Loucy (cell line): ENCODE results near the gene GLP2R.

ENCODE experiments used
- H2AFZ ChIP-seq: fragments of 200-600 bp; sonication (generic); 2 replicates; pipeline ENCODE4 v1.6.0; 2016; ENCODE audit warnings: antibody characterized with exemption, mild to moderate bottlenecking, low read length, moderate library complexity
- H3F3A ChIP-seq: fragments of 200-600 bp; 2 replicates; pipeline ENCODE4 v1.6.0; 2016; ENCODE audit warnings: antibody characterized with exemption, low read depth, mild to moderate bottlenecking
- H3K27me3 ChIP-seq: fragments of 200-600 bp; sonication (generic); 2 replicates; pipeline ENCODE4 v1.6.1; 2014; ENCODE audit warnings: low read length, mild to moderate bottlenecking; ENCODE audit not compliant: insufficient read depth, poor library complexity, severe bottlenecking
- H3K36me3 ChIP-seq: fragments of 200-600 bp; sonication (generic); 2 replicates; pipeline ENCODE4 v1.6.1; 2016; ENCODE audit warnings: low read length; ENCODE audit not compliant: insufficient read depth
- H3K4me1 ChIP-seq: fragments of 200-600 bp; sonication (generic); 2 replicates; pipeline ENCODE4 v1.5.1; 2014; ENCODE audit warnings: low read length, mild to moderate bottlenecking; ENCODE audit not compliant: insufficient read depth, poor library complexity, severe bottlenecking
- H3K4me2 ChIP-seq: fragments of 200-600 bp; sonication (generic); 2 replicates; pipeline ENCODE4 v1.6.0; 2014; ENCODE audit warnings: antibody characterized with exemption, low read length, low read depth, mild to moderate bottlenecking; ENCODE audit not compliant: poor library complexity, severe bottlenecking
- H3K4me3 ChIP-seq: fragments of 200-600 bp; sonication (generic); 2 replicates; pipeline ENCODE4 v1.5.1; 2014; ENCODE audit warnings: low read length, mild to moderate bottlenecking, mixed read lengths; ENCODE audit not compliant: poor library complexity, severe bottlenecking
- H3K79me2 ChIP-seq: fragments of 200-600 bp; sonication (generic); 2 replicates; pipeline ENCODE4 v1.6.1; 2014; ENCODE audit warnings: low read length; ENCODE audit not compliant: insufficient read depth
- H3K9ac ChIP-seq: fragments of 200-600 bp; sonication (generic); 2 replicates; pipeline ENCODE4 v1.6.0; 2014; ENCODE audit warnings: mild to moderate bottlenecking, low read depth, low read length, moderate library complexity; ENCODE audit not compliant: poor library complexity, severe bottlenecking
- H3K9me2 ChIP-seq: fragments of 200-600 bp; sonication (generic); replicated peaks from 2 replicates; pipeline ENCODE4 v1.6.1; 2016; ENCODE audit warnings: low read depth, low read length, mixed read lengths
- H3K9me3 ChIP-seq: fragments of 200-600 bp; sonication (generic); 2 replicates; pipeline ENCODE4 v1.6.1; 2014; ENCODE audit warnings: mild to moderate bottlenecking, antibody characterized with exemption, low read length, low read depth; ENCODE audit not compliant: insufficient read depth
- H4K20me1 ChIP-seq: fragments of 200-600 bp; sonication (generic); 2 replicates; pipeline ENCODE4 v1.6.0; 2014; ENCODE audit warnings: antibody characterized with exemption, low read length, mild to moderate bottlenecking; ENCODE audit not compliant: insufficient read depth, poor library complexity, severe bottlenecking
- EZH2phosphoT487 ChIP-seq: fragments of 200-600 bp; IDR thresholded peaks from 2 replicates; pipeline ENCODE4 v1.6.1; 2018; ENCODE audit warnings: antibody characterized with exemption, mild to moderate bottlenecking, moderate library complexity, borderline replicate concordance
- TF ChIP-seq, protein P1 (sequence below): fragments of 200-600 bp; sonication (generic); conservative IDR thresholded peaks from 2 replicates; pipeline ENCODE4 v1.5.1; 2014; ENCODE audit warnings: mild to moderate bottlenecking, antibody characterized with exemption, low read length

GLP2R gene

GRCh38 chr17:9790316-9790715 is 35.4 kb upstream of the GLP2R start:
- Histone ChIP-seq H3K4me1 (no peaks in the 10 kb centered on the region), H3K79me2 (no peaks in the 10 kb centered on the region), H3K9me2 (no peaks in the 10 kb centered on the region)

GRCh38 chr17:9790889-9791876 is 34.5 kb upstream of the GLP2R start, which contains the start of gene DHRS7C:
Gene DHRS7C (minus strand): TSS chr17:9791592. CDS start chr17:9791284, 308 bp downstream.
- no peaks in the 10 kb centered on the region for H3K36me3 ChIP-seq
- no peak within 1 kb of the TSS for H3K4me2 ChIP-seq
- H4K20me1 ChIP-seq: no peaks in the 10 kb centered on the region
- no peak within 1 kb of the TSS for H2AFZ ChIP-seq
- H3K4me3 ChIP-seq: no peak within 1 kb of the TSS
- H3K9ac ChIP-seq: no peak within 1 kb of the TSS
- no peak for TF ChIP-seq EZH2phosphoT487
- TF ChIP-seq, protein P1, sequence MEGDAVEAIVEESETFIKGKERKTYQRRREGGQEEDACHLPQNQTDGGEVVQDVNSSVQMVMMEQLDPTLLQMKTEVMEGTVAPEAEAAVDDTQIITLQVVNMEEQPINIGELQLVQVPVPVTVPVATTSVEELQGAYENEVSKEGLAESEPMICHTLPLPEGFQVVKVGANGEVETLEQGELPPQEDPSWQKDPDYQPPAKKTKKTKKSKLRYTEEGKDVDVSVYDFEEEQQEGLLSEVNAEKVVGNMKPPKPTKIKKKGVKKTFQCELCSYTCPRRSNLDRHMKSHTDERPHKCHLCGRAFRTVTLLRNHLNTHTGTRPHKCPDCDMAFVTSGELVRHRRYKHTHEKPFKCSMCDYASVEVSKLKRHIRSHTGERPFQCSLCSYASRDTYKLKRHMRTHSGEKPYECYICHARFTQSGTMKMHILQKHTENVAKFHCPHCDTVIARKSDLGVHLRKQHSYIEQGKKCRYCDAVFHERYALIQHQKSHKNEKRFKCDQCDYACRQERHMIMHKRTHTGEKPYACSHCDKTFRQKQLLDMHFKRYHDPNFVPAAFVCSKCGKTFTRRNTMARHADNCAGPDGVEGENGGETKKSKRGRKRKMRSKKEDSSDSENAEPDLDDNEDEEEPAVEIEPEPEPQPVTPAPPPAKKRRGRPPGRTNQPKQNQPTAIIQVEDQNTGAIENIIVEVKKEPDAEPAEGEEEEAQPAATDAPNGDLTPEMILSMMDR: no peak
- no peaks in the 10 kb centered on the region for H3K9me2 ChIP-seq
- no peaks in the 10 kb centered on the region for H3K27me3 ChIP-seq
- no peaks in the 10 kb centered on the region for H3F3A ChIP-seq
- no peaks in the 10 kb centered on the region for H3K4me1 ChIP-seq
- no peaks in the 10 kb centered on the region for H3K9me3 ChIP-seq
- H3K79me2 ChIP-seq: no peaks in the 10 kb centered on the region

More at GRCh38 chr17:9790316-9790715, 35.4 kb upstream of the GLP2R start:
- Histone ChIP-seq H2AFZ (no peak overlapping the region), H3K36me3 (no peaks in the 10 kb centered on the region), H3K4me2 (no peak overlapping the region), H4K20me1 (no peaks in the 10 kb centered on the region), H3K9me3 (no peaks in the 10 kb centered on the region), H3K27me3 (no peaks in the 10 kb centered on the region), H3K4me3 (no peak overlapping the region), H3F3A (no peaks in the 10 kb centered on the region), H3K9ac (no peak overlapping the region)
- TF ChIP-seq, protein P1: no peak
- no peak for TF ChIP-seq EZH2phosphoT487

DNA sequence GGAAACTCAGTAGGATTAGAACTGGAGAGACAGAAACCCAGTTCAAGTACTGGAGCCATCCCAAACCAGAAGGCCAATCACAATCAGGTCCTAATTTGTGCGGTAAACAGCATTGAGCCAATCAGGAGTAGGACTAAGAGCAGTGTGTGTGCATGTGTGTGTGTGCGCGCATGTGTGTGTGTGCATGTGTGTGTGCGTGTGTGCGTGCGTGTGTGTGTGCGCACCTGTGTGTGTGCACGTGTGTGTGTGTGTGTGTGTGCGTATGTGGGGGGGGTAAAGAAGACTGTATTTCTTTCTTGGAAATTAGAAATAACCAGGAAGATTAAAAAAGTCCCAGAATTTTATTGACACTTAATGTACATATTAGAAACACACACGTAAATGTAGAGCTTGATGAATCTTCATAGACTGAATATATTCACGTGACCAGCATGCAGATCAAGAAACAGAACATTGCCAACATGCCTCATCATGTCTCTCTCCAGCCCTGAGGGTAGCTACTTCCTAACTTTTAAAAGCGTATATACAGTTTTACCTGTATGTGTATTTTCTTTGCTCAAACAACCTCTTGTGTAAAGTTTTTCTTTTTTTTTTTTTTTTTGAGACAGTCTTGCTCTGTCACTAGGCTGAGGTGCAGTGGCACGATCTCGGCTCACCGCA is 33.4 kb upstream of the GLP2R start:
- Histone ChIP-seq H3K79me2 (no peaks in the 10 kb centered on the region), H3K9ac (no peak overlapping the region), H4K20me1 (no peaks in the 10 kb centered on the region), H3K4me2 (no peak overlapping the region), H3K9me3 (no peaks in the 10 kb centered on the region), H3K36me3 (no peaks in the 10 kb centered on the region), H3K27me3 (no peaks in the 10 kb centered on the region), H3F3A (no peaks in the 10 kb centered on the region), H3K4me3 (no peak overlapping the region), H3K9me2 (no peaks in the 10 kb centered on the region), H2AFZ (no peak overlapping the region), H3K4me1 (no peaks in the 10 kb centered on the region)
- TF ChIP-seq EZH2phosphoT487: no peak
- TF ChIP-seq, protein P1: no peak
